ENCODE data around the gene SYP.

- no peak for TF ChIP-seq CTCF (IDR thresholded peaks at IDR 0.05)
- TF ChIP-seq EP300 (IDR thresholded peaks at IDR 0.05; ENCODE audit: borderline replicate concordance in 1 of 2, low read depth in 1 of 2, low read length in 1 of 2) = no peak
- TF ChIP-seq REST (IDR thresholded peaks at IDR 0.05; ENCODE audit: low read depth, low read length) = no peak
- TF ChIP-seq MAX (IDR thresholded peaks at IDR 0.05; ENCODE audit: low read depth) = no peak
- no peak for TF ChIP-seq TAF1 (IDR thresholded peaks at IDR 0.05; ENCODE audit: borderline replicate concordance, low read depth, low read length)
- no peak for TF ChIP-seq POLR2AphosphoS5 (IDR thresholded peaks at IDR 0.05; ENCODE audit: low read depth, low read length)
- TF ChIP-seq GABPA (IDR thresholded peaks at IDR 0.05; ENCODE audit: low read depth) = no peak
- TF ChIP-seq FOSL2 (IDR thresholded peaks at IDR 0.05; ENCODE audit: borderline replicate concordance, low read depth) = no peak
- no peak for TF ChIP-seq RFX5 (IDR thresholded peaks at IDR 0.05; ENCODE audit: low read length)
- TF ChIP-seq FOXM1 (IDR thresholded peaks at IDR 0.05; ENCODE audit: low read depth) = no peak
- no peak for TF ChIP-seq MXI1 (IDR thresholded peaks at IDR 0.05; ENCODE audit: low read depth, low read length)
- TF ChIP-seq RCOR1 (IDR thresholded peaks at IDR 0.05; ENCODE audit: low read length) = no peak
- TF ChIP-seq NRF1 (IDR thresholded peaks at IDR 0.05; ENCODE audit: low read depth, low read length) = no peak
These were observed 49.6 kb upstream of the SYP start for GRCh38 chrX:49249616-49250015.

Data from SK-N-SH (cell line).